HCT116 (cell line): ENCODE results near the gene VANGL1. TPM values are rescaled to one million over a fixed set of nuclear protein-coding genes. Genes with fewer than 3 reads are reported as not detected.

Experiments used
- ATAC-seq: fragments of 200-7000 bp; cut with Tn5 transposase; 2 replicates; pipeline ENCODE4 v1.9.1; 2020; ENCODE audit warnings: mild to moderate bottlenecking, moderate library complexity
- BruUV-seq: library from RNA; stranded (reverse); fragments of 400-500 nt; replicated peaks from 2 replicates; lab custom pipeline; 2021; lab: Mats Ljungman, UMichigan
- CTCF ChIA-PET: fragments of 300-600 bp; sonication (Branson Sonifier 250); formaldehyde crosslinking; loops from one replicate; lab custom pipeline; 2021; ENCODE audit warnings: antibody characterized with exemption; lab: Charles Lee
- POLR2A ChIA-PET: fragments of 300-600, 350-600 bp; sonication (Branson Sonifier 250); formaldehyde crosslinking; loops from one replicate; lab custom pipeline; 2021; ENCODE audit warnings: antibody characterized with exemption; lab: Charles Lee
- RAD21 ChIA-PET, 2 experiments: fragments of 300-600 bp; sonication (Branson Sonifier 250); formaldehyde crosslinking; loops; one replicate each; lab custom pipeline; 2023; ENCODE audit warnings: low total read pairs in 2 of 2; ENCODE audit not compliant: uncharacterized antibody in 2 of 2, unreplicated experiment in 2 of 2, low non-redundant PET in 1 of 2; lab: Charles Lee
- DNase-seq: peaks from one replicate; pipeline ENCODE4 v3.0.0-alpha.2; 2010; ENCODE audit warnings: low read depth, low spot score
- H2AFZ ChIP-seq: fragments of 200-600 bp; shearing (Covaris generic), sonication (generic); 2 replicates; pipeline ENCODE4 v1.6.1; 2017; ENCODE audit warnings: low read depth, mixed run types, mixed read lengths, antibody characterized with exemption, low read length; ENCODE audit not compliant: poor library complexity, severe bottlenecking
- H3K27ac ChIP-seq: 2 replicates; pipeline ENCODE4 v1.5.1; 2012; ENCODE audit warnings: low read depth, low read length
- H3K27me3 ChIP-seq: fragments of 200-600 bp; sonication (generic); 2 replicates; pipeline ENCODE4 v1.6.1; 2016; ENCODE audit warnings: mixed run types, low read length, mixed read lengths; ENCODE audit not compliant: insufficient read depth
- H3K36me3 ChIP-seq, 2 experiments: fragments of 200-500 bp in 1 of 2; fragments of 200-600 bp in 1 of 2; sonication (Bioruptor generic) in 1 of 2; sonication (generic) in 1 of 2; 2 replicates each; pipeline versions ENCODE4 v1.5.1 to v1.6.1; 2014 to 2016; ENCODE audit warnings: low read length in 2 of 2, inconsistent platforms in 1 of 2, mixed read lengths in 1 of 2, mixed run types in 1 of 2; ENCODE audit not compliant: insufficient read depth in 2 of 2, control insufficient read depth in 1 of 2
- H3K4me1 ChIP-seq, 2 experiments: fragments of 200-600 bp in 1 of 2; sonication (generic) in 1 of 2; 2 replicates each; pipeline versions ENCODE4 v1.5.1 to v1.6.1; 2012 to 2017; ENCODE audit warnings: low read length in 2 of 2, inconsistent platforms in 1 of 2, mild to moderate bottlenecking in 1 of 2, mixed read lengths in 1 of 2, mixed run types in 1 of 2, moderate library complexity in 1 of 2; ENCODE audit not compliant: insufficient read depth in 2 of 2, control insufficient read depth in 1 of 2
- H3K4me2 ChIP-seq: fragments of 200-600 bp; sonication (generic); 2 replicates; pipeline ENCODE4 v1.6.1; 2017; ENCODE audit warnings: mixed run types, low read length, mixed read lengths
- H3K4me3 ChIP-seq, 2 experiments: fragments of 200-600 bp in 1 of 2; sonication (generic) in 1 of 2; replicated peaks in 1 of 2; 2 replicates each; pipeline ENCODE4 v1.5.1; 2011 to 2016; ENCODE audit warnings: low read length in 2 of 2, control low read depth in 1 of 2, low read depth in 1 of 2, mild to moderate bottlenecking in 1 of 2, mixed read lengths in 1 of 2, mixed run types in 1 of 2
- H3K79me2 ChIP-seq: fragments of 200-600 bp; sonication (generic); 2 replicates; pipeline ENCODE4 v1.6.1; 2017; ENCODE audit warnings: mild to moderate bottlenecking, mixed run types, low read length, moderate library complexity, mixed read lengths; ENCODE audit not compliant: insufficient read depth
- H3K9ac ChIP-seq: fragments of 200-600 bp; sonication (generic); 2 replicates; pipeline ENCODE4 v1.6.1; 2016; ENCODE audit warnings: low read length, mixed read lengths
- H3K9me2 ChIP-seq: fragments of 200-600 bp; sonication (generic), shearing (Covaris generic); 2 replicates; pipeline ENCODE4 v1.6.1; 2017; ENCODE audit warnings: mixed run types, mild to moderate bottlenecking, moderate library complexity; ENCODE audit not compliant: insufficient read depth
- H3K9me3 ChIP-seq, 2 experiments: fragments of 200-500 bp in 1 of 2; fragments of 200-600 bp in 1 of 2; sonication (Bioruptor generic) in 1 of 2; sonication (generic) in 1 of 2; 2 replicates each; pipeline ENCODE4 v1.6.1; 2014 to 2017; ENCODE audit warnings: low read length in 2 of 2, mixed read lengths in 2 of 2, inconsistent platforms in 1 of 2, low read depth in 1 of 2, mild to moderate bottlenecking in 1 of 2, mixed run types in 1 of 2, moderate library complexity in 1 of 2; ENCODE audit not compliant: control insufficient read depth in 1 of 2, insufficient read depth in 1 of 2
- H4K20me1 ChIP-seq: fragments of 200-600 bp; sonication (generic), shearing (Covaris generic); 2 replicates; pipeline ENCODE4 v1.6.1; 2017; ENCODE audit warnings: mixed run types, mild to moderate bottlenecking, moderate library complexity; ENCODE audit not compliant: insufficient read depth
- ATF3 ChIP-seq: IDR thresholded peaks from 2 replicates; pipeline ENCODE4 v1.6.1; 2012
- CEBPB ChIP-seq: IDR thresholded peaks from 2 replicates; pipeline ENCODE4 v1.6.1; 2012; ENCODE audit warnings: low read depth
- ELF1 ChIP-seq: IDR thresholded peaks from 2 replicates; pipeline ENCODE4 v1.6.1; 2012; ENCODE audit warnings: low read depth, borderline replicate concordance
- EZH2 ChIP-seq: fragments of 200-600 bp; sonication (generic); IDR thresholded peaks from 2 replicates; pipeline ENCODE4 v1.6.1; 2017; ENCODE audit warnings: antibody characterized with exemption, mixed run types
- EZH2phosphoT487 ChIP-seq: fragments of 200-600 bp; IDR thresholded peaks from 2 replicates; pipeline ENCODE4 v1.6.1; 2018; ENCODE audit warnings: antibody characterized with exemption, borderline replicate concordance
- REST ChIP-seq: IDR thresholded peaks from 2 replicates; pipeline ENCODE4 v1.6.1; 2012; ENCODE audit warnings: low read depth
- SRF ChIP-seq: IDR thresholded peaks from 2 replicates; pipeline ENCODE4 v1.6.1; 2012; ENCODE audit warnings: low read depth
- intact Hi-C: fragments of 100-400 bp; cut with micrococcal nuclease; formaldehyde crosslinking; loops from 2 replicates; pipeline ENCODE4 v1.10.0; 2022
- total RNA-seq: library from RNA; stranded (reverse); gene quantifications from one replicate; pipeline ENCODE4 v1.2.1, GENCODE V29; 2021; ENCODE audit not compliant: unreplicated experiment

Gene VANGL1
- total RNA-seq, 1 experiment from 2014 or later = 23.5 TPM

GRCh38 chr1:115647047-115647446, 5.3 kb downstream of the VANGL1 start:
- intact Hi-C loops = no loop called here
- no peak for DNase-seq
- ChIA-PET POLR2A (no interaction called here), CTCF (interaction anchor here (1.6 to 2.0 kb wide), 2 partner anchors 39 to 60 kb away, joined by 5 to 9 read pairs; no protein-coding TSS in a partner anchor), RAD21 (no interaction called here)
- BruUV-seq = no TSS peak
- TF ChIP-seq SRF (no peak), CEBPB (no peak), ATF3 (no peak), REST (no peak), ELF1 (no peak), EZH2phosphoT487 (no peak), EZH2 (no peak)
- Histone ChIP-seq H2AFZ (no peak overlapping the region), H3K9ac (no peak overlapping the region), H3K79me2 (peaks cover 96% of the 10 kb centered on the region), H3K9me2 (no peaks in the 10 kb centered on the region), H3K27me3 (no peaks in the 10 kb centered on the region), H3K4me2 (no peak overlapping the region; the same call in 1 of the 2 replicates), H3K36me3 (peaks cover 0 to 5% of the 10 kb centered on the region in 2 experiments; a peak in 1 of 4 replicates), H3K27ac (no peak overlapping the region), H3K4me1 (peaks cover 20 to 28% of the 10 kb centered on the region in 2 experiments; a peak in 3 of 4 replicates), H4K20me1 (no peaks in the 10 kb centered on the region), H3K4me3 (no peak overlapping the region), H3K9me3 (no peaks in the 10 kb centered on the region)
- ATAC-seq = no peak
